CD4-positive, alpha-beta T cell treated with Interleukin-15 for 1 hour (primary cell): ENCODE measurements around the gene PDP2.

ENCODE experiments used
- DNase-seq: peaks from one replicate; pipeline ENCODE4 v3.0.0-alpha.2; 2020

The PDP2 gene

GRCh38 chr16:66939366-66939765, 59.1 kb downstream of the PDP2 start:
- DNase-seq, result no peak

GRCh38 chr16:66940236-66940635, 59.9 kb downstream of the PDP2 start:
- no peak for DNase-seq
